GM19467 (cell line): ENCODE results near the gene POLRMT.
A peak's percentile ranks its signal among the peaks of the same experiment; 100 is the strongest.

Source experiments
- ATAC-seq: cut with Tn5 transposase; IDR thresholded peaks from one replicate; pipeline ENCODE4 v1.9.1; 2021; ENCODE audit warnings: mild to moderate bottlenecking, moderate library complexity; ENCODE audit not compliant: unreplicated experiment

Gene POLRMT

DNA sequence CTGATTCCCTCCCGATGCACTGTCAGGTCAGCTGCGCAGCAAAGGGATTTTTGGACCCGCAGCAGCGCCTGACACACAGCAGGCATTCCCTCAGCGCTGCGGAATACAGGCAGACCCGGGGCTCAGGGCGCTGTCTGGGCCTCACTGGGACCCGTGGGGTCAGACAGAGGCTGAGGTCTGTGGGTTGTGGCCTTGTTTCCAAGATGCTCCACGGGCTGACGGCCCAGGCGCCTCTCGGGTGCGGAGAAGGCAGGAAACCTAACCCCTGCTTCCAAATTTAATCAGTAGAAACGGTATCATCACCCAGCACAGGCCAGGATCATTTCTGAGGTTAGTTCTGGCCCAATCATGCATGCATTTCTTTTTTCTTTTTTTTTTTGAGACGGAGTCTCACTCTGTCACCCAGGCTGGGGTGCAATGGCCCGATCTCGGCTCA is 30.4 kb upstream of the POLRMT start:
- ATAC-seq: peak; percentile 1

DNA sequence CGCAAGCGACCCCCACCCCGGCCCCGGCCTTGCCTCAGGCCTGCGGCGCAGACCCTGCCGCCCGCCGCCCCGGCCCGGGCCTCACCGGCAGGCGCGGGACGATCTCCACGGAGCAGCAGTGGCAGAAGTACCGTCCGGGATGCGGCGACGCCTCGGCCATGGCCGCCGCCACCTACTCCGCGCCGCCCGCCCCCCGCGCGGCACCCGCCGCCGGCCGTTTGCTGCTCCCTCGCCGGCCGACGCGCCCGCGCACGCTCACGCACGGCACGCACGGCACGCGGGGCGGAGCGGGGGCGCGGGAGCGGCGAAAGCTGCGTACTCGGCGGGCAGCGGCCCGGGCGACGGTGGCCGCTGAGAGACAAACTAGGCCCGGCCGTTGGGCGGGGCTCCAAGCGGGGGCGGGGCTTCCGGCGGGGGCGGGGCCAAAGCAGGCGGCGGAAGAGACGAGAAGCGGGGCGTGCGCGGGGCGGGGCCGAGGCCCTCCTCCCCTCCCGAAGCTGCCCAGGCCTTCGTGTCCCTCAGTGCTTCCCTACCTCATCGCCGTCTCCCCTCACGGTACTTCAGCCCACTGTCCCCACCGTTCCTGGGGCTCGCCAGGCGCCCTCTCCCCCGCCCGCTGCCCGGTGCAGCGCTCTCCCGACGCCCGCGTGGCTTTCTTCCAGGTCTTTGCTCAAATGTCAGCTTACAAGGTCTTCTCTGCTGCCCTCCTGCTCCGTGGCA is 29.8 kb upstream of the POLRMT start, which contains the start of gene RNF126:
Gene RNF126 (minus strand): TSS at position 253 of the 720 bp plus-strand sequence. CDS start 93 bp downstream, at position 160.
- ATAC-seq: peak; percentile 46

GRCh38 chr19:662207-662961 is 29.0 kb upstream of the POLRMT start:
- no peak for ATAC-seq

DNA sequence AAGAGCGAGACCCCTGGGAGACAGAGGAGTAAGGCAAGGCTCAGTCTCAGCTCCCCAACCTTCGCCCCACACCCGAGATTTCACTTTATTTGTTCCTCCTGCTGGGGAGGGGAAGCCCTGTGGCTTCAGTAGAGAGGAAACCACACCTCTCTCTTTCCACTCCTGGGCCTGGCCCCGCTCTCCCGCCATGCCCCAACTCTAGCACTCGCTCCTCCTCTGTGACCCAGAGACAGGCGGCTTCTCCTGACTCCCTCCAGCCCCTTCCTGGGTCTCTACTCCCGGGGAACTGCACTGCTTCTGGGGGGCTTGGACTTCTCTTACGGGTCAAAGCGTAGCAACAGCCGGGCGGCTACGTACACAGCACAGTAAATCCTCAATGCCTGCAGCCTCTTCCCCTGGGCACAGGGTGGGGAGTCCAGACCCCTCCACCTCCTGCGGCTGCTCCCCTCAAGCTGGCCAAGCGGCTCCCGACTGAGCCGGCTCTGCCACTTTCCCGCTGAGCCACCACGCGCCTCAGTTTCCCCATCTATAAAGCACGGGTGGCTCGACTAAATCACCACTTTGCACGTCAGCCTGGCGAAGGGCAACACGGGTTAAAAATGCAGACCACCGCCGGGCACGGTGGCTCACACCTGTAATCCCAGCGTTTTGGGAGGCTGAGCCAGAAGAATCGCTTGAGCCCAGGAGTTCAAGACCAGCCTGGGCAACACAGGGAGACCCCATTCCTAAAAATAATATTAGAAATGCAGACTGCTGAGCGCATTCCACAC is 28.3 kb upstream of the POLRMT start:
- ATAC-seq: no peak

DNA sequence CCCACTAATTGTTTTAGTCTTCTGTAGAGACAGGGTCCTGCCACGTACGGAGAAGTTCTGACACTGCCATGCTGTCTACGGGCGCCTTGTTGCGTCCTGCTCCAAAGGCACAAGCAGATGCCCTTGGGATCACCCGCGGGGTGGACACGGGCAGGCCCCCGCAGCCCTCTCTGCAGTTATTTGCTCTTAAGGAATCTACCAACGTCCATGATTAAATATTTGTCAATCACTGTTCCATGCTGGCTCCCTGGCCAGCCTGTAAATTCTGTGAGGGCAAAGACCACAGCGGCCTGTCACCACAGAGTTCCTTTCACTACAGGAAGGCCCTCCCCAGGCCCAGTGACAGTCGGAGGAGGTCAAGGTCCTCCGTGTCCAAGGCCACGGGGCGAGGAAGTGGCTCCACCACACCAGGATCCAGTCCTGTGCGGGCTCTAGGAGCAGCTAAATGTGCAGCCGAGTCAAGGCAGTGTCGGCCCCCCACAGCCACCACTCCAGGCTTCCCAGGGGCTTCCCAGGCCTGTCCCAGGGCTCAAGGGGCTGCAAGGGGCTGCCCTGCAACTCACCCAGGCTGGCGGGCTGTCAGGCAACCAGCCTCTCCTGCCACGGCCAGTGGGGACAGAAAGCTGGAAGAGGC is 27.6 kb upstream of the POLRMT start:
- ATAC-seq: no peak

DNA sequence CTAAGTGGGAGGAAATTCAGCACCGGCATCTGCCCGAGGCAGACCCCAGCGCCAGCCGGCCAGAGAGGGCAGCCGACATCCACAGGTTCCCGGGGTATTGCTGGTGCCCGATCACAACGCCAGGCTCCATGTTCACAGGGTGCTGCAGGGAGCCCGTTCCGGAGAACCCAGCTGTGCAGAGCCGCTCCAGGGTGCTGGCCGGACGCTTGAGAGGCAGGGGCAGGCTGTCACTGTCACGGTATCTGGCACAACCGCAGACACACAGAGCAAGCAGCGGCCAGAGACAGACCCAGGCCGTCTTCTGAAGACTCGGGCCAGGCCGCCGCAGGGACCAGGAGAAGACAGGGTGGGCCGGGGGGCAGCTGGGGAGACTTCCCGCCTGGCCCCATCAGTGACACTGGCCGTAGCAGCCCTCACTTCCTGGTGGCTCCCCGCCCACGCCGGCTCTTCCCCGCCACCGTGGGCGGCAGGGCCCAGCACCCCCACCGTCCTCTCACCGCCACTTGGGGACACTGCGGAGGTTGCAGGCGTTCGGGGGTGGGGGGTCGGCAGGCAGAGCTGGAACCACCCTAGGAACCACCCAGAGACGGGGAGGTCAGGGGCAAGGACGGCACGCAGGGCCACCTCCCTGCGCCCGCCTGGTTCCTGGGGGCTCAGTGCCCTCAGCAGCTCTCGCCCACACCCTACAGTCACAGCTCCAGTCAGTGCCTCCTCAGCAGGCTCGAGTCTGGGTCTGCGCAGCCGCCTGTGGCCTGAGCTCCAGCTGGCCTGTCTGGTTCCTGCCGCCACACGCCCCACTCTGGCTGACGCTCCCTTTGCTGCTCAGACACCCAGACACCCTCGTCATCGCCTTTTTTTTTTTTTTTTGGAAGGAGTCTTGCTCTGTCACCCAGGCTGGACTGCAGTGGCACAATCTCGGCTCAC is 25.8 kb upstream of the POLRMT start:
- ATAC-seq: no peak

DNA sequence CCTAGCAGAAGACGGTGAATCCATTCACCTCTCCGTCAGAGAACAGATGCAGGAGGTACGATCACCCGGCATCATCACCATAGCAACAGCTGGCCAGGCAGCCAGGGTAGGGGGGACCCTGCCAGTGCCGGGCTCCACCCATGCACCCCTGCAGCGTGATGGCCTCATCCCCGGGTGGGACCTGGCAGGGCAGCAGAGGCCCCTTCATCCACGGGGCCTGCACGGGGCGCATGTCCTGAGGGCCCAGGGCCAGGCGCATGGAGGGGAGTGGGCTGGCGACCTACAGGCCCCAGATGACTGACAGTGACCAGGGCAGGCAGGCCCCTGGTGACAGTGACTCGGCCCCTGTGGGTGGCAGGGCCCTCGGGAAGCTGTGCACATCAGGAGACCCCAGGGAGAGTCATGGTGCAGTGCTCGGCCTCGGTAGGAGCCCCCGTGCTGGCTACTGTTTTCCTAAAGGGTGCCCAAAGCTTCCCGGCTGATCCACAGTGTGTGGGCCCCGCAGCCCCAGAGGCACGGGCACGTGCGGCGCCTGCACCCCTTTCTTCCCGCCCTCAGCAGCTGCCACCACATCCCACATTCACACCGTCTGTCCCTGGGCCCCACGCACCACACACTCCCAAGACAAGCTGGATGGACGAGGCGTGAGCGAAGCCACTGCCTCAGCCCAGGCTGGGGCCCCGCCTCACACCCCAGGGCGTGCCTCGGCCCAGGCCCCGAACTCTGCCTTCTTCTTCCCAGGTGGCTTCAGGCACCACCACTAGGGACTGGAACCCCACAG is 24.9 kb upstream of the POLRMT start:
- ATAC-seq: no peak

- ATAC-seq: no peak
Observed at GRCh38 chr19:657611-658010, 24.3 kb upstream of the POLRMT start.

DNA sequence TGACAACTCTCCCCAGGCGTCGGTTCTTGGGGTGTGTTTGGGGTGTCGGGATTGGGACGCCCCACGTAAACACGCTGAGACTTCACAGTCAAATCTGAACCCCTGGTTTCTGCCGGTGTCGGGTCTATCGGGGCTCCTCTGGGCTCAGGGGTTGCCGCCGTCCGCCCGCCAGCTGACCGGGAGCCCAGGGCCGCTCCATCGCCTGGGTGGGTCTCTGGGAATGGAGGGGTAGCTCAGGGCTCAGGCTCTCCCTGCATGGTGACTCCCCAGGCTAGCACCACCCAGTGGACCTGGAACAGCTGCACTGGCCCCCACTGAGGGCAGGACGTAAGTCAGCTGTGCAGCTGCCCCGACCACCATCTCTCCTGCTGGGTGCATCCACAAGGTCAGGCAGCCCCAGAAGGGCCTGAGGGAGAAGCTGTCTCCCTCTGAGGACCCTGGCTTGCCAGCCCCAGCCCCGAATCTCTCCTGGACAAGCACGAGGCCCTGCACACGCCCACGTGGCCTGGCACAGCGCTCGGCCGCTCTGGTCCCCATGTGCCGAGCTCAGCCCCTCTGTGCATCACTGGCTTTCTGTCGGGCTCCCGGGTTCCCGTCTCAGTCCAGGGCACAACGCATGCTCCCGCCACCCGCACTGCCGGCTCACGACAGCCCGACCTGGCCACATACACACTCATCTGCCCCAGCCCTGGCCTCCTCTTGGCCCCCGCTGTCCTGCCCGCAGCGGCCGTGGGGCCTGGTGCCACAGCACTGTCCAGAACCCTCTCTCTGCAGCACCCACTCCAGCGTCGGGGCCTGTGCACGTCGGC is 23.6 kb upstream of the POLRMT start:
- no peak for ATAC-seq

DNA sequence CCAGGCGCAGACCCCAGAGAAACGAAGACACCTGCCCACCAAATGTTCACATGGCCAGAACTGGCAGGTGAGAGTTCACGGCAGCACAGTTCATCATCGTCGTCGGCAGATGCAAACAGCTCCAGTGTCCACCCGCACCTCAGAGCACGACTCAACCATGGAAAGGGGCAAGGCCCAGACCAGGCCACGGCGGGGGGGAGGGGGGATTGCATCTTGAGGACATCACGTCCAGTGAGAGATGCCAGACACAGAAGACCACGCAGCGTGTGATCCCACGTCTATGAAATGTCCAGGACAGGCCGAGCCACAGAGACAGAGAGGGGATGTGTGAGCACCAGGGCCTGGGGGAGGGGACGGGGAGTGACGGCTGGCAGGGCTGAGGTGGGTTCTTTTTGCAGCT is 22.4 kb upstream of the POLRMT start:
- ATAC-seq: no peak

DNA sequence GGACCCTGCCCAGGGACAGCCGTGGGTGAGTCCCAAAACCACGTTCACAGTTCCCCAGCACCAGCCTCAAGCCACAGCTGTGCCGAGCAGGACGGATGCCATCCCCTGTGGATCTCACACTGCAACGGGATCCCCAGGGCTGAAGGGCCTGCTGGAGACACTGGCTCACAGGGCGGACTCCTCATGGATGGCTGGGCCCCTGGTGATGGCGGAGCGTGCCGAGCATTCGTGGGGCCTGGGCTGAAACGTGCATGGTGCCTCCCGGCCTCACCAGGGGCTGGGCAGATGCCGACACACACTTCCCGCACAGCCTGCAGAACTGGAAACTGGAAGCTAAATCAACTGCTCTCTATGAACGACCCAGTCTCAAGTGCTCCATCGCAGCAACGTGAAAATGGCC is 20.1 kb upstream of the POLRMT start:
- no peak for ATAC-seq

DNA sequence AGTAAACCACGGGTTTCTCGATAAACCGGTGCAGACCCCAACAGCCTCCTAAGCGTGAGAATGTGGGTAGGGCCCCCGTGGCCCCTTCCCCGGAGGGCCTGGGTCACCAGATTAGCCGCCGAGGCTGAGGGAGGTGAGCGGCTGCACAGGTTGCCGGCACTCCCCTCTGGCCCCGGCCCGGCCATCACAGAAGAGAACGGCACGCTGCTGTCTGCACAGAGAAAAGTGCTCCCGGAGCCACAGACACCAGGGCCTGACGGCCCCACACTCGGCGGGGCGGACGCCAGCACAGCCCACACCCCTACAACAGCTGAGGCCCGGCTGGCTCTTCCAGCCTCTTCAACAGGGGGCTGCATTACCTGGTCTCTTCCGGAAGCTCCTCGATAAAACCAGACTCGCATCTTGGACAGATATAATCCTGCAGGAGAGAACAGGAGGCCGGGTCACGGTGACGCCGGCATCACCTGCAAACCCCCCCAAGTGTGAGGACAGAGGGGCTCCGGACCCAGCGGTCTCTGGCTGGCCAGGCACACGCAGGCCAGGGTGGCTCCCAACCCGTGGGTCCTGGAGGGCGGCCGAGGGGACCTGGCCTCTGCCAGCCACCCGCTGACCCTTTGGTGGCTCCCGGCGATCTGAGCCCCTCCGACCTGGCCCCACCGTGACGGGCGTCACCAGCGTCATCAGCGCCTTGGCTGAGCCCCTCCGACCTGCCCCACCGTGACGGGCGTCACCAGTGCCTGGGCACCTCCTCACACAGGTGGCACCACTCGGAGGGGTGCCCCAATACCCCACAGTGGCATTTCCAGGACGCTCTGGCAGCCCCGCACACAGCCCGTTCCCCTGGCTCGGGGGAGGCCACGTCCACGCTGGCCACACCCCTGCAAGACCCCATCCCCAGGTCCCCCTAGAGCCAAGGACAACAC is 19.4 kb upstream of the POLRMT start:
- ATAC-seq: no peak

GRCh38 chr19:651991-652390 is 18.7 kb upstream of the POLRMT start:
- no peak for ATAC-seq

DNA sequence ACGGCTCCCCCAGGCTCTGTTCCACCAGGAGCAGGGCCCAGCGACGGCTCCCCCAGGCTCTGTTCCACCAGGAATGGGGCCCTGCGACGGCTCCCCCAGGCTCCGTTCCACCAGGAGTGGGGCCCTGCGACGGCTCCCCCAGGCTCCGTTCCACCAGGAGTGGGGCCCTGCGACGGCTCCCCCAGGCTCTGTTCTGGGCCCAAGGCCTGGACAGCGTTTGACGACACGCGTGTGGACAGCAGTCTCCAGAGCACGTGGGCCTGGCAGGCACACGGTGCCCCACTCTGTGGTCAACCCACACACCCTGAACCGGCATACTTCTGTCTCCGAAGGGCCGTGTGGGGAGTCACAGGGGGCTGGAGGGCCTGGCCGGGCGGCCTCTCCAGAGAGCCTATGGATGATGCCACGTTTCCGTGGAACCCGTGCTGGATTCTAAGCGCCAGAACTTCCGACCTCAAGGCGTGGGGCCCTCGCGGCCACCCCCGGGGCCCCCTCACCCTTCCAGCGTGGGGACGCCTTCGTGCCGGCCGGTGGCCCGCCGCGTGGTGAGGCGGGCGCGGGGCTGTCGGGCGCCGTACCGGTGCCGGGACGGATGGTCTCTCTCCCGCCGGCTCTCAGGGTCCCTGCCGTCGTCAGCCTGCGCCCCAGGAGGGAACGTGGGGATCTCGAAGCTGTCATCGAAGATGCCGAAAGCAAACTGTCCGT is 17.9 kb upstream of the POLRMT start:
- ATAC-seq: no peak

DNA sequence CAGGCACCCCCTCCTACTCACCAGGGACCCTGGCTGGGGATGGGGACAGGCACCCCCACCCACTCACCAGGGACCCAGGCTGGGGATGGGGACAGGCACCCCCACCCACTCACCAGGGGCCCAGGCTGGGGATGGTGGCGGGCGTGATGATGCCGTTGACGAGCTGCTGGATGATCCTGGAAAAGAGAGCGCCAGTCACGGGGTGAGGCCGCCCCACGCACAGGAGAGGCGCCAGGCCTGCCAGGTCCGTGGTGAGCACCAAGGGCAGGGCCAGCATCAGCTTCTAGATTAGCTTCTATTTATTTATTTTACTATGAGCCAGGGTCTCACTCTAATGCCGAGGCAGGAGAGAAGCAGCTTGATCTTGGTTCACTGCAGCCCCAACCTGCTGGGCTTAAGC is 16.8 kb upstream of the POLRMT start:
- no peak for ATAC-seq

- ATAC-seq: no peak
Observed at GRCh38 chr19:648904-649801, 15.8 kb upstream of the POLRMT start.
